ENCODE measurements around the gene ERCC4. TPM values are rescaled to one million over a fixed set of nuclear protein-coding genes. Genes with fewer than 3 reads are reported as not detected.

The ERCC4 gene
- total RNA-seq, 1 experiment from 2014 or later, result 11.7 TPM

DNA sequence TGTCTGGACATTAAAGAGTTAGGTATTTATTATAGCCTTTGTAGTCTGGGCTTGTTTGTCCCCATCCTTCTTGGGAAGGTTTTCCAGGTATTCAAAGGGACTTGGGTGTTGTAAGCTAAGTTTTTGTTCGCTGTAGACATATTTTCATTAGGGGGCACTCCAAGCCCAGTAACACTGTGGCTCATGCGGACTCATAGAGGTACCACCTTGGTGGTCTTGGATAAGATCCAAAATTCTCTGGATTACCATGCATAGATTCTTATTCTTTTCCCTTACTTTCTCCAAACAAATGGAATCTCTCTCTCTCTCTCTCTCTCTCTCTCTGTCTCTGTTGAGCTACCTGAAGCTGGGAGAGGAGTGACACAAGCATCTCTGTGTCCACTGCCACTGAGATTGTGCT is 48.9 kb downstream of the ERCC4 start:
- H3K4me3 ChIP-seq, result no peak overlapping the region
- H3K4me1 ChIP-seq (replicated peaks), result peaks cover 6% of the 10 kb centered on the region

GRCh38 chr16:13969711-13970110 is 49.8 kb downstream of the ERCC4 start:
- H3K4me3 ChIP-seq, result no peak overlapping the region
- no peak overlapping the region for H3K27ac ChIP-seq
- H3K27me3 ChIP-seq (replicated peaks), result no peaks in the 10 kb centered on the region
- no peaks in the 10 kb centered on the region for H3K9me3 ChIP-seq (replicated peaks)
- no peak for DNase-seq (ENCODE audit: low read depth in 1 of 2, low spot score in 2 of 2)
- peaks cover 6% of the 10 kb centered on the region for H3K4me1 ChIP-seq (replicated peaks)
- no peaks in the 10 kb centered on the region for H3K36me3 ChIP-seq

More for the DNA sequence above, 48.9 kb downstream of the ERCC4 start:
- H3K36me3 ChIP-seq, result no peaks in the 10 kb centered on the region
- no peaks in the 10 kb centered on the region for H3K27me3 ChIP-seq (replicated peaks)
- DNase-seq (ENCODE audit: low read depth in 1 of 2, low spot score in 2 of 2), result peak in 1 of 2 experiments; percentile 65
- no peaks in the 10 kb centered on the region for H3K9me3 ChIP-seq (replicated peaks)
- H3K27ac ChIP-seq, result no peak overlapping the region

GRCh38 chr16:13970708-13971422 is 50.9 kb downstream of the ERCC4 start:
- DNase-seq (ENCODE audit: low read depth in 1 of 2, low spot score in 2 of 2), result no peak
- H3K4me3 ChIP-seq, result no peak overlapping the region

GRCh38 chr16:13973321-13974023 is 53.5 kb downstream of the ERCC4 start:
- DNase-seq (ENCODE audit: low read depth in 1 of 2, low spot score in 2 of 2), result no peak
- Histone ChIP-seq H3K4me3 (no peak overlapping the region), H3K36me3 (no peaks in the 10 kb centered on the region), H3K27me3 (replicated peaks) (no peaks in the 10 kb centered on the region), H3K9me3 (replicated peaks) (no peaks in the 10 kb centered on the region), H3K4me1 (replicated peaks) (peaks cover 6% of the 10 kb centered on the region), H3K27ac (no peak overlapping the region)

More at GRCh38 chr16:13970708-13971422, 50.9 kb downstream of the ERCC4 start:
- no peaks in the 10 kb centered on the region for H3K36me3 ChIP-seq
- H3K27ac ChIP-seq, result no peak overlapping the region
- peaks cover 6% of the 10 kb centered on the region for H3K4me1 ChIP-seq (replicated peaks)
- H3K27me3 ChIP-seq (replicated peaks), result no peaks in the 10 kb centered on the region
- H3K9me3 ChIP-seq (replicated peaks), result no peaks in the 10 kb centered on the region

DNA sequence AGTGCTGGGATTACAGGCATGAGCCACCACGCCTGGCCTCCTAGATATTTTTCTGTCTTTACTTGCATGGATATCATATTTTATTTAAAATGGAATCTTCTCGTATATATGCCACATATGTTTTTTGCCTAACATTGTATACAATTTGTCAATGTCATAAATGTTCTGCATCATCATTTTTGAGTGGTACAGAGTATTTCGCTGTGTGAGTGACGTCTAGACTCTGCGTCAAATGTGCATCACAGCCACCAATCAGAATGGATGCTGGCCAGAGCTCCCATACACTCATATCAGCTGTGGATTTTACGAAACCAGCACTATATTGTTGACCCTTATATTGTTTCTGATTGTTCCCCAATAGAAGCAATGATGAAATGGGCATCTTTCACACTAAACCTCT is 57.2 kb downstream of the ERCC4 start:
- H3K4me1 ChIP-seq (replicated peaks), result no peaks in the 10 kb centered on the region
- no peaks in the 10 kb centered on the region for H3K27me3 ChIP-seq (replicated peaks)
- no peak overlapping the region for H3K27ac ChIP-seq
- H3K36me3 ChIP-seq, result no peaks in the 10 kb centered on the region
- peaks cover 3% of the 10 kb centered on the region for H3K9me3 ChIP-seq (replicated peaks)
- H3K4me3 ChIP-seq, result no peak overlapping the region
- DNase-seq (ENCODE audit: low read depth in 1 of 2, low spot score in 2 of 2), result no peak

DNA sequence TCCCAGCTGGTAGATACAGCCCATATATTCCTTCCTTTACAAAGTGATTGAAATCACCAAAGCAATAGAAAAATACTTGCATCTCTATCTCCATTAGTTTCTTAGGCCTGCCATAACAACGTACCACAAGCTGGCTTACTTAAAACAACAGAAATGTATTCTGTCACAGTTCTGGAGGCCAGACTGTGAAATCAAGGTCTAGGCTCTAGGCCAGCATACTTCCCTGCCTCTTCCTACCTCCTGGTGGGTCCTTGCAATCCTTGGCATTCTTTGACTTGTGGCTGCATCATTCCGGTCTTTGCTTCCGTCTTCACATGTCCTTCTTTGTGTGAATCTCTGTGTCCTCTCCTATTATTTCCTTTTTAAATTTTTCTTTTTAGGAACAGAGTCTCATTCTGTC is 62.5 kb downstream of the ERCC4 start:
- Histone ChIP-seq H3K9me3 (replicated peaks) (peaks cover 3% of the 10 kb centered on the region), H3K27me3 (replicated peaks) (no peaks in the 10 kb centered on the region), H3K27ac (no peak overlapping the region), H3K4me3 (no peak overlapping the region), H3K4me1 (replicated peaks) (no peaks in the 10 kb centered on the region), H3K36me3 (no peaks in the 10 kb centered on the region)
- DNase-seq (ENCODE audit: low read depth in 1 of 2, low spot score in 2 of 2), result no peak

DNA sequence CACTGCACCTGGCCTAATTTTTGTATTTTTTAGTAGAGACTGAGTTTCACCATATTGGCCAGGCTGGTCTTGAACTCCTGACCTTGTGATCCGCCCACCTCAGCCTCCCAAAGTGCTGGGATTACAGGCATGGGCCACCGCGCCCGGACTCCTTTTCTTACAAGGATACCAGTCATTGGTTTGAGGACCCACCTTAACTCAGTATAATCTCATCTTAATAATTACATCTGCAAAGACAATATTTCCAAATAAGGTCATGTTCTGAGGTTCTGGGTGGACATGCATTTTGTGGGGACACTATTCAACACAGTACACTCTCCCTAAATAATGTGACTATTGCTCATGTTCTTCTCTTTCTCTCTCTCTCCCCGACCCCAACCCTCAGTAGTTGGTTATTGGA is 63.7 kb downstream of the ERCC4 start:
- Histone ChIP-seq H3K9me3 (replicated peaks) (peaks cover 3% of the 10 kb centered on the region), H3K27ac (no peak overlapping the region), H3K27me3 (replicated peaks) (no peaks in the 10 kb centered on the region), H3K4me3 (no peak overlapping the region), H3K4me1 (replicated peaks) (no peaks in the 10 kb centered on the region), H3K36me3 (no peaks in the 10 kb centered on the region)
- no peak for DNase-seq (ENCODE audit: low read depth in 1 of 2, low spot score in 2 of 2)

DNA sequence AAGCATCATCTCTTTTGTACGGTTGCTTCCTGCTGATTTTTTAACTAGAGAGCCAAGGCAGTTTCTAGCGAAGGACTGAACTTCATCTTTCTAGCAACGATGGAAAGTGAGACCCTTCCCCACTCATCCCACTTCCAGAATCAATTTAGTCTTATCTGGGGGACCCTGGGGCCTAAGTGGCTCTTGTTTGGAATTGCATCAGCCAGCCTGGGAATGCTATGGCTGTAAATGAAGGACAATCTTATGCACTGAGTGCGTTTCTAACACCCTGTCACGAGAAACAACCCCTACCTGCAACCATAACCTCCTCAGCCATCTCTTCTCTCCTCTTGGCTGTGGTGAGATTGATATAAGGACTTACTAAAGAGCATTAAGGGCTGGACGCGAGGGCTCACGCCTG is 64.8 kb downstream of the ERCC4 start:
- DNase-seq (ENCODE audit: low read depth in 1 of 2, low spot score in 2 of 2), result no peak
- Histone ChIP-seq H3K9me3 (replicated peaks) (peaks cover 3% of the 10 kb centered on the region), H3K4me1 (replicated peaks) (no peaks in the 10 kb centered on the region), H3K36me3 (no peaks in the 10 kb centered on the region), H3K4me3 (no peak overlapping the region), H3K27me3 (replicated peaks) (no peaks in the 10 kb centered on the region), H3K27ac (no peak overlapping the region)

DNA sequence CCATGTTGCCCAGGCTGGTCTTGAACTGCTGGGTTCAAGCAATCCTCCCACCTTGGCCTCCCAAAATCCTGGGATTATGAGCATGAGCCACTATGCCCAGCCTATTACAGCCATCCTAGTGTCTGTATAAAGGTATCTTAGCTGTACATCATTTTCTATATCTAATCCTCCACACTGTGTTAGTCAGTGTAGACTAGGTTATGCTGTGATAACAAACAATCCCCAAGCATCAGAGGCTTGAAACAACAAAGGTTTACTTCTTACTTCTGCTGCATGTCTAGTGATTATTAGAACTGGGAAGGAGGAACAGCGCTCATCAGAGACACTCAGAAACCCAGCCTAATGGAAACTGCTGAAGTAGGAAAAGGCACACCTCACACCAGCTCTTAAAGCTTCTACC is 68.1 kb downstream of the ERCC4 start:
- H3K27me3 ChIP-seq (replicated peaks), result no peaks in the 10 kb centered on the region
- DNase-seq (ENCODE audit: low read depth in 1 of 2, low spot score in 2 of 2), result peak in 1 of 2 experiments; percentile 8
- H3K36me3 ChIP-seq, result no peaks in the 10 kb centered on the region
- no peaks in the 10 kb centered on the region for H3K4me1 ChIP-seq (replicated peaks)
- no peak overlapping the region for H3K27ac ChIP-seq
- no peak overlapping the region for H3K4me3 ChIP-seq
- H3K9me3 ChIP-seq (replicated peaks), result no peaks in the 10 kb centered on the region

DNA sequence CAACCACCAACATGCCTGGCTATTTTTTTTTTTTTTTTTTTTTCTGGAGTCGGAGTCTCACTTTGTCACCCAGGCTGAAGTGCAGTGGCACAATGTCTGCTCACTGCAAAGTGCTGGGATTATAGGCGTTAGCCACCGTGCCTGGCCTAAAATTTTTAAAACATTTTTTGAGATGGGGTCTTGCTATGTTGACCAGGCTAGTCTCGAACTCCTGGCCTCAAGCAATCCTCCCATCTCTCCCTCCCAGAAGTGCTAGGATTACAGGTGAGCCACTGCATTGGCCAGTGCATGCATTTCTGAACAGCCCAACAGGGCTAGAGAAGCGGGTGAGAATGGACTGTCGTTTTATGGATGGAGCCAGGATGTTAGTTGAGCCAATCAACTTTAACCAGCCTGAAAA is 72.4 kb downstream of the ERCC4 start:
- Histone ChIP-seq H3K9me3 (replicated peaks) (no peaks in the 10 kb centered on the region), H3K36me3 (no peaks in the 10 kb centered on the region), H3K4me3 (no peak overlapping the region), H3K4me1 (replicated peaks) (no peaks in the 10 kb centered on the region; the same call in 1 of the 2 replicates), H3K27me3 (replicated peaks) (no peaks in the 10 kb centered on the region), H3K27ac (no peak overlapping the region)
- no peak for DNase-seq (ENCODE audit: low read depth in 1 of 2, low spot score in 2 of 2)

DNA sequence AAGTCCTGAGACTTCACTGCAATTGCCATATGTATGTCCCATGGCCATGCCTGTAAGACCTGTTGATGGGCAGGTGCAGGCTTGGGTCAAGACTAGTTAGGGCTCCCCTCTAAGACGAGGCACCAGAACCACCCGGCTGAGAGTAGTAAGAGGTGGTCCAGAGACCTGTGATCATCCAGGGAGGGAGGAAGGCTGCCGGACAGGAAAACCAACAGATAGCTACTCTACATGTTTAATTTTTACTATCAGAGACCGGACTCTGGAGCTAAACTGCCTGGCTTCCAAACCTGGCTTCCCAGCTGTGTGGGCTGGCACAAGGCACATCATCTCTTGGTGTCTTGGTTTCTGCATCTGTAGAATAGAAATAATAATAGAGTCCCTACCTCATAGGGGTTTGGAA is 73.0 kb downstream of the ERCC4 start:
- Histone ChIP-seq H3K36me3 (no peaks in the 10 kb centered on the region), H3K27ac (no peak overlapping the region), H3K27me3 (replicated peaks) (no peaks in the 10 kb centered on the region), H3K4me3 (no peak overlapping the region), H3K4me1 (replicated peaks) (no peaks in the 10 kb centered on the region; the same call in 1 of the 2 replicates), H3K9me3 (replicated peaks) (no peaks in the 10 kb centered on the region)
- DNase-seq (ENCODE audit: low read depth in 1 of 2, low spot score in 2 of 2), result no peak

DNA sequence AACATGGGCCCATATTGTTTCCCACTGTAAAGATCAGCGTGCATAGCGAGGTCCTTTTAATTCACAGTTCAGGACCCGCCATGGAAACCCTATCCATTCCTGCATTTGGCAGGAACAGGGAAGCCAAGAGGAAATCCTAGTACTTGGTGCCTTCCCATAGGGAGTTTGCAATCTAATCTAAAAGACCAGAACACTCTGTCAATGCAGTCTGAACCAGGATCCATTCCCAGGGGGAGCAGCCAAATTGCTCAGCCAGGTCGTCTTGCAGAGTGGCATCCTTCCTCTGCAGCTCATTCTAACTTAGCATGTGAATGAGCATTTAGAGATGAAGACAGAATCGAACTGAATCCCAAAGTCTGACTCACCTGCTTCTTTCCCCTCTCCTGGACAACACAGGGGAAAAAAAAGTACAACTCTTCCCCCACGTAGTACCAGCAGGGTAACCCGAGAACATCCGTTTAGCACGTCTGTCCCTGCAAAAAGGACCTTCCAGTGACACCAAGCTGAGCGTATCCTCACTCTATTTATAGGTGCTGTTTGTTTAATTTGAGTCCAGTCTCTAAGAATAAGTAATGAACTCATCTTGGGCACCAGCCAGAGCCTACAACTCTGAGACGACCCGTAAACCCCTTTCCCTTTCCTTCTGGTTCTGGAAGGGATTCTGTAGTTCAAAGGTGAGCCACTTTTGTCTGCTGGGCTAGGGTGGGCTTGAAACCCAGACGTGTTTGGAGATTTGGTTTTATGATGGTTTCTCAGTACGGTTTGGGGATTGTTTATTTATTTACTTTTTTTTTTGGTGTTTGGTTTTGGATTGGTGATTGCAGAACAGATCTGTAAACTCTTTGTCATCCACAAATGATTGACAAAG is 74.5 kb downstream of the ERCC4 start:
- Histone ChIP-seq H3K4me1 (replicated peaks) (no peaks in the 10 kb centered on the region; the same call in 1 of the 2 replicates), H3K9me3 (replicated peaks) (no peaks in the 10 kb centered on the region), H3K4me3 (no peak overlapping the region), H3K27me3 (replicated peaks) (no peaks in the 10 kb centered on the region), H3K36me3 (no peaks in the 10 kb centered on the region), H3K27ac (no peak overlapping the region)
- DNase-seq (ENCODE audit: low read depth in 1 of 2, low spot score in 2 of 2), result no peak

DNA sequence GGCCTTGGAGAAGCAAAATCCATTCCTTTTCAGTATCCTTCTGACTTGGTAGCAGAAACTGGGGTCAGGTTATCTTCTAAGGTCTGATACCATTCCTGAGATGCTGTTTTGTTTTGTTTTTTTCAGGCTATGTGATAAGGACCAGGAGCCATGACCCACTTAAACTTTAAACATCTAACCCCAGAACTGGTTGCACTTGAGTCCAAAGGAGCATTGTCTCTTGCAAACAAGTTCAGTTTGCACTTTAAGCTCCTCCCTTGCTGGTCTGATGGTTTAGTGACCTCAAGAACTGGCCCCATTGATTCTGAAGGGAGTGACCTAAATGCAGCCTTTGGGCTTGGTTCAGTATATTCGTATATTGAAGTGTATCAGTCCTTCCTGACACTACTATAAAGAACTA is 75.2 kb downstream of the ERCC4 start:
- no peaks in the 10 kb centered on the region; the same call in 1 of the 2 replicates for H3K4me1 ChIP-seq (replicated peaks)
- no peak for DNase-seq (ENCODE audit: low read depth in 1 of 2, low spot score in 2 of 2)
- H3K36me3 ChIP-seq, result no peaks in the 10 kb centered on the region
- H3K27me3 ChIP-seq (replicated peaks), result no peaks in the 10 kb centered on the region
- H3K4me3 ChIP-seq, result no peak overlapping the region
- no peak overlapping the region for H3K27ac ChIP-seq
- H3K9me3 ChIP-seq (replicated peaks), result no peaks in the 10 kb centered on the region

All from SJSA1 (cell line).